Mucosa of descending colon (tissue), 3 donors: ENCODE results near the gene NCR2. TPM values are rescaled to one million over a fixed set of nuclear protein-coding genes. Genes with fewer than 3 reads are reported as not detected.

Experiments
- ATAC-seq: fragments of 200-7000 bp; cut with Tn5 transposase; one replicate; pipeline ENCODE4 v1.9.1; 2020; ENCODE audit warnings: mild to moderate bottlenecking, moderate library complexity
- DNase-seq, 3 donors: peaks; one replicate each; pipeline ENCODE4 v3.0.0-alpha.2; 2020
- H3K36me3 ChIP-seq: fragments of 200-600 bp; one replicate; pipeline ENCODE4 v1.8.0; 2021; ENCODE audit warnings: low read depth, mild to moderate bottlenecking
- H3K4me1 ChIP-seq: fragments of 200-600 bp; one replicate; pipeline ENCODE4 v1.8.0; 2021; ENCODE audit warnings: low read depth, mild to moderate bottlenecking
- H3K4me3 ChIP-seq: fragments of 200-600 bp; one replicate; pipeline ENCODE4 v1.8.0; 2021; ENCODE audit warnings: mild to moderate bottlenecking
- H3K9me3 ChIP-seq: fragments of 200-600 bp; one replicate; pipeline ENCODE4 v1.8.0; 2021; ENCODE audit warnings: mild to moderate bottlenecking
- CTCF ChIP-seq: fragments of 200-600 bp; IDR thresholded peaks from one replicate; pipeline ENCODE4 v1.8.0; 2022; ENCODE audit warnings: antibody characterized with exemption, mild to moderate bottlenecking
- intact Hi-C, 2 donors: fragments of 100-400 bp; cut with DNase I in 1 of 2; cut with micrococcal nuclease in 1 of 2; formaldehyde crosslinking; loops; one replicate each; pipeline versions ENCODE4 v1.11.0 to v1.11.1; 2022; cut with DNase I, micrococcal nuclease
- total RNA-seq, 3 donors: library from RNA; stranded (reverse); fragmentation: NEBNext Ultra II Directional in 2 of 3; extraction: Animal tissue kit (Norgen Biotek cat#: 25700) in 2 of 3; gene quantifications; one replicate each; pipeline versions ENCODE4 v1.2.1 to v1.2.4, GENCODE V29; 2021 to 2023
- donor health status: DM: no; HTN: no; CAD: no; lungs with moderate emphysema.
- donor health status: DM: no; HTN: no; CAD: no.
- donor health status: DM: no; HTN: yes; CAD: no.

The NCR2 gene
- total RNA-seq, 3 donors from 2014 or later: 0.25 TPM; not detected in 2

GRCh38 chr6:41337709-41338108 is 2.3 kb downstream of the NCR2 start:
- Histone ChIP-seq H3K36me3 (no peaks in the 10 kb centered on the region), H3K9me3 (no peaks in the 10 kb centered on the region), H3K4me1 (no peaks in the 10 kb centered on the region), H3K4me3 (no peak overlapping the region)
- DNase-seq: no peak
- TF ChIP-seq CTCF: no peak
- intact Hi-C loops: no loop called here
- no peak for ATAC-seq

- DNase-seq (no peak), ATAC-seq (no peak)
- intact Hi-C loops: no loop called here
- Histone ChIP-seq H3K9me3 (no peaks in the 10 kb centered on the region), H3K36me3 (no peaks in the 10 kb centered on the region), H3K4me1 (no peaks in the 10 kb centered on the region), H3K4me3 (no peak overlapping the region)
- TF ChIP-seq CTCF: no peak
Measured at GRCh38 chr6:41338659-41339058, 3.3 kb downstream of the NCR2 start.

GRCh38 chr6:41341580-41341979 is 6.2 kb downstream of the NCR2 start:
- no peak for TF ChIP-seq CTCF
- H3K36me3 ChIP-seq: no peaks in the 10 kb centered on the region
- DNase-seq (no peak), ATAC-seq (no peak)
- no peaks in the 10 kb centered on the region for H3K9me3 ChIP-seq
- no peak overlapping the region for H3K4me3 ChIP-seq
- intact Hi-C loops: no loop called here
- no peaks in the 10 kb centered on the region for H3K4me1 ChIP-seq

GRCh38 chr6:41342241-41342640 is 6.8 kb downstream of the NCR2 start:
- Histone ChIP-seq H3K9me3 (no peaks in the 10 kb centered on the region), H3K4me1 (no peaks in the 10 kb centered on the region), H3K4me3 (no peak overlapping the region), H3K36me3 (no peaks in the 10 kb centered on the region)
- DNase-seq (no peak), ATAC-seq (no peak)
- TF ChIP-seq CTCF: no peak
- intact Hi-C loops: no loop called here

GRCh38 chr6:41343641-41344187 is 8.3 kb downstream of the NCR2 start:
- Histone ChIP-seq H3K36me3 (no peaks in the 10 kb centered on the region), H3K9me3 (peaks cover 4% of the 10 kb centered on the region), H3K4me3 (no peak overlapping the region), H3K4me1 (no peaks in the 10 kb centered on the region)
- ATAC-seq (no peak), DNase-seq (no peak)
- intact Hi-C loops: no loop called here
- TF ChIP-seq CTCF: no peak

- Histone ChIP-seq H3K4me1 (no peaks in the 10 kb centered on the region), H3K36me3 (no peaks in the 10 kb centered on the region), H3K4me3 (no peak overlapping the region), H3K9me3 (peaks cover 4% of the 10 kb centered on the region)
- peak; percentile 69 for ATAC-seq
- no peak for TF ChIP-seq CTCF
- intact Hi-C loops: no loop called here
- DNase-seq: no peak
Measured at GRCh38 chr6:41344876-41345275, 9.5 kb downstream of the NCR2 start.
